IMR-90 (cell line): ENCODE measurements around the gene LRP1B. TPM values are rescaled to one million over a fixed set of nuclear protein-coding genes. Genes with fewer than 3 reads are reported as not detected.

Experiments
- ATAC-seq: fragments of 200-7000 bp; cut with Tn5 transposase; 2 replicates; pipeline ENCODE4 v1.9.1; 2020; ENCODE audit warnings: low read depth, mild to moderate bottlenecking, moderate library complexity
- BruUV-seq: library from RNA; stranded (reverse); fragments of 400-500 nt; replicated peaks from 2 replicates; lab custom pipeline; 2021; lab: Mats Ljungman, UMichigan
- CTCF ChIA-PET: fragments of 300-600 bp; formaldehyde crosslinking; extraction: SDS; loops from one replicate; lab custom pipeline; 2021; ENCODE audit warnings: antibody characterized with exemption; lab: Yijun Ruan, JAX
- POLR2A ChIA-PET: fragments of 300-600 bp; sonication (Branson Sonifier 250); formaldehyde crosslinking; loops from one replicate; lab custom pipeline; 2022; ENCODE audit warnings: antibody characterized with exemption; ENCODE audit not compliant: unreplicated experiment; lab: Charles Lee
- DNase-seq: peaks from one replicate; pipeline ENCODE4 v3.0.0; 2013
- H2AFZ ChIP-seq: replicated peaks from 2 replicates; pipeline ENCODE3; 2013; ENCODE audit warnings: low read length, mild to moderate bottlenecking; ENCODE audit not compliant: poor library complexity
- H2AK5ac ChIP-seq: 2 replicates; pipeline ENCODE4 v1.6.1; 2013; ENCODE audit warnings: low read depth, low read length, inconsistent platforms
- H2AK9ac ChIP-seq: replicated peaks from 2 replicates; pipeline ENCODE3; 2013; ENCODE audit warnings: mild to moderate bottlenecking, low read depth, low read length, moderate library complexity; ENCODE audit not compliant: poor library complexity
- H2BK120ac ChIP-seq: 2 replicates; pipeline ENCODE4 v1.6.1; 2013; ENCODE audit warnings: low read depth, low read length, inconsistent platforms
- H2BK15ac ChIP-seq: 3 replicates; pipeline ENCODE4 v1.6.1; 2013; ENCODE audit warnings: low read depth, low read length, inconsistent platforms
- H2BK20ac ChIP-seq: 2 replicates; pipeline ENCODE4 v1.6.1; 2013; ENCODE audit warnings: low read depth, mild to moderate bottlenecking, inconsistent platforms, low read length, moderate library complexity
- H2BK5ac ChIP-seq: 2 replicates; pipeline ENCODE4 v1.6.1; 2013; ENCODE audit warnings: mild to moderate bottlenecking, low read depth, low read length, inconsistent platforms; ENCODE audit not compliant: poor library complexity, severe bottlenecking
- H3K14ac ChIP-seq: replicated peaks from 2 replicates; pipeline ENCODE4 v1.6.1; 2013; ENCODE audit warnings: low read depth, low read length, inconsistent platforms
- H3K18ac ChIP-seq: 2 replicates; pipeline ENCODE4 v1.6.1; 2013; ENCODE audit warnings: low read depth, low read length, control low read depth
- H3K23ac ChIP-seq: 2 replicates; pipeline ENCODE4 v1.6.1; 2013; ENCODE audit warnings: low read depth, low read length, inconsistent platforms
- H3K27ac ChIP-seq: 2 replicates; pipeline ENCODE4 v1.5.1; 2013; ENCODE audit warnings: mild to moderate bottlenecking, control low read depth, low read length; ENCODE audit not compliant: insufficient read depth
- H3K27me3 ChIP-seq: 2 replicates; pipeline ENCODE4 v1.6.1; 2013; ENCODE audit warnings: low read length; ENCODE audit not compliant: control insufficient read depth, insufficient read depth
- H3K36me3 ChIP-seq: 2 replicates; pipeline ENCODE4 v1.6.1; 2013; ENCODE audit warnings: low read length, mixed read lengths; ENCODE audit not compliant: control insufficient read depth, insufficient read depth
- H3K4ac ChIP-seq: 2 replicates; pipeline ENCODE4 v1.6.1; 2013; ENCODE audit warnings: low read depth, low read length, inconsistent platforms
- H3K4me1 ChIP-seq: 2 replicates; pipeline ENCODE4 v1.6.1; 2013; ENCODE audit warnings: low read length, mixed read lengths; ENCODE audit not compliant: control insufficient read depth, insufficient read depth
- H3K4me2 ChIP-seq: 2 replicates; pipeline ENCODE4 v1.6.1; 2013; ENCODE audit warnings: low read depth, mild to moderate bottlenecking, control low read depth, low read length, moderate library complexity
- H3K4me3 ChIP-seq: 2 replicates; pipeline ENCODE4 v1.5.1; 2013; ENCODE audit warnings: low read depth, mild to moderate bottlenecking, control low read depth, low read length, moderate library complexity; ENCODE audit not compliant: insufficient read depth
- H3K56ac ChIP-seq: 2 replicates; pipeline ENCODE4 v1.6.1; 2013; ENCODE audit warnings: low read length, inconsistent platforms; ENCODE audit not compliant: insufficient read depth; ENCODE audit errors: extremely low read depth
- H3K79me1 ChIP-seq, 2 experiments: 2 replicates each; pipeline ENCODE4 v1.6.1; 2013; ENCODE audit warnings: low read length in 2 of 2, inconsistent platforms in 1 of 2, low read depth in 1 of 2
- H3K9ac ChIP-seq: 2 replicates; pipeline ENCODE4 v1.6.1; 2013; ENCODE audit warnings: low read depth, low read length, control low read depth
- H3K9me1 ChIP-seq: 2 replicates; pipeline ENCODE4 v1.6.1; 2013; ENCODE audit warnings: low read length, inconsistent platforms; ENCODE audit not compliant: insufficient read depth
- H3K9me3 ChIP-seq: 2 replicates; pipeline ENCODE4 v1.6.1; 2013; ENCODE audit warnings: low read length; ENCODE audit not compliant: control insufficient read depth, insufficient read depth
- H4K20me1 ChIP-seq: 2 replicates; pipeline ENCODE4 v1.6.1; 2013; ENCODE audit warnings: low read length, inconsistent platforms; ENCODE audit not compliant: insufficient read depth
- H4K5ac ChIP-seq: 2 replicates; pipeline ENCODE4 v1.6.1; 2013; ENCODE audit warnings: mild to moderate bottlenecking, low read depth, low read length, control low read depth
- H4K8ac ChIP-seq, 2 experiments: 2 replicates each; pipeline ENCODE4 v1.6.1; 2013; ENCODE audit warnings: low read depth in 2 of 2, low read length in 2 of 2, control low read depth in 1 of 2, inconsistent platforms in 1 of 2
- H4K91ac ChIP-seq: 2 replicates; pipeline ENCODE4 v1.6.1; 2013; ENCODE audit warnings: low read depth, low read length, inconsistent platforms; ENCODE audit not compliant: insufficient read depth
- MAFK ChIP-seq: IDR thresholded peaks from 2 replicates; pipeline ENCODE4 v1.6.1; 2012; ENCODE audit warnings: low read depth, low read length, improper control_type of control experiment
- MXI1 ChIP-seq: IDR thresholded peaks from 2 replicates; pipeline ENCODE4 v1.6.1; 2012; ENCODE audit warnings: low read depth, mild to moderate bottlenecking, low read length, moderate library complexity, borderline replicate concordance
- RFX5 ChIP-seq: IDR thresholded peaks from 2 replicates; pipeline ENCODE4 v1.8.0; 2012; ENCODE audit warnings: low read depth, mild to moderate bottlenecking, low read length, moderate library complexity
- WGBS, 2 experiments: methylation state at CpG; one replicate each; pipeline versions ENCODE4 v1.1.5 to v1.1.7; 2013; ENCODE audit warnings: missing lambda C conversion rate in 2 of 2; ENCODE audit not compliant: insufficient read length in 1 of 2; ENCODE audit errors: extremely low coverage in 2 of 2; 5-methylcytosine and 5-hydroxymethylcytosine counted together
- dilution Hi-C: fragments of 300-500 bp; cut with HindIII; formaldehyde crosslinking; loops from one replicate; pipeline ENCODE4 v1.14.3; 2018; ENCODE audit warnings: low sequenced_read_pairs; ENCODE audit not compliant: unreplicated experiment
- in situ Hi-C: fragments of 300-500 bp; cut with MboI; formaldehyde crosslinking; loops from 3 replicates; pipeline ENCODE4 v1.14.3; 2019; ENCODE audit warnings: low sequenced_read_pairs, inconsistent platforms, mixed read lengths
- intact Hi-C: fragments of 100-400 bp; cut with micrococcal nuclease; formaldehyde crosslinking; loops from 2 replicates; pipeline ENCODE4 v1.10.0; 2022
- polyA plus RNA-seq, 3 experiments: library from polyadenylated mRNA; depleted of rRNA; stranded (reverse); fragments of >200 nt; gene quantifications; 2 replicates each; pipeline ENCODE4 v1.2.3, GENCODE V29; 2012; ENCODE audit warnings: low replicate concordance in 1 of 3
- total RNA-seq: library from RNA; depleted of rRNA; stranded (reverse); fragments of >200 nt; gene quantifications from 2 replicates; pipeline ENCODE4 v1.2.3, GENCODE V29; 2012
- TF ChIP-seq, protein P1 (sequence below): conservative IDR thresholded peaks from 2 replicates; pipeline ENCODE4 v1.5.1; 2012; ENCODE audit warnings: mild to moderate bottlenecking, low read depth, low read length, improper control_type of control experiment

Gene LRP1B
- total and polyA plus RNA-seq, 2 of the 4 experiments (the other 2 are of a cell fraction): under 0.01 to 0.02 TPM

DNA sequence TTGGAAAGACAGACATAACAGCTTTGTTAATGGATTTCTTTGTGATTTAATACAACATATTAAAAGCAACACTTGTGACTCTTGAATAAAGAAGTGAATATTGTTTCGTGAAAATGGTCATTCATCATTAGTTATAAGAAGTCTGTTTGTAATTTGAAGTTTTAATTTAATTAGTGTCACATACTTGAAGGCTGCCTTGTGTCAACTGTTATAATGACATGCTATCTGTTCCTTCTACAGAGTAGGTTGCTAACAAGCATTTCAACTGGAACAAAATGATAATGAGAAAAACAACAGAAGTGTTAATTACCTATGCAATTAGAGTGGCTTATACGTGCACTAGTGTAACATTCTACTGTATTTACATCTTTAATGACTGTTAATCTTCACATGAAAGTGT lies 624.7 kb downstream of the LRP1B start:
- H2BK20ac ChIP-seq: no peak overlapping the region
- CTCF ChIA-PET: no interaction called here
- WGBS, 2 experiments: no CpG with 5 or more reads among the region's 2 CpGs
- POLR2A ChIA-PET: no interaction called here
- no peak overlapping the region for H3K14ac ChIP-seq
- H4K20me1 ChIP-seq: no peaks in the 10 kb centered on the region
- DNase-seq: no peak
- no peak overlapping the region for H3K4ac ChIP-seq
- no peak for ATAC-seq
- peaks cover 2% of the 10 kb centered on the region; the same call in 1 of the 2 replicates for H3K4me1 ChIP-seq
- H4K8ac ChIP-seq: no peak overlapping the region
- H2AFZ ChIP-seq: no peak overlapping the region
- no peaks in the 10 kb centered on the region for H3K36me3 ChIP-seq
- no peak overlapping the region for H3K27ac ChIP-seq
- H2AK9ac ChIP-seq: no peak overlapping the region
- no peak overlapping the region for H2BK120ac ChIP-seq
- H3K23ac ChIP-seq: no peak overlapping the region
- H3K79me1 ChIP-seq: no peaks in the 10 kb centered on the region
- dilution Hi-C loops: no loop called here
- H3K9me3 ChIP-seq: no peaks in the 10 kb centered on the region
- in situ Hi-C loops: no loop called here
- H2BK5ac ChIP-seq: no peak overlapping the region
- intact Hi-C loops: no loop called here
- no peak overlapping the region for H3K4me2 ChIP-seq
- H4K91ac ChIP-seq: no peak overlapping the region
- H3K9me1 ChIP-seq: no peaks in the 10 kb centered on the region
- H4K5ac ChIP-seq: no peak overlapping the region
- TF ChIP-seq MXI1: no peak
- TF ChIP-seq, protein P1, sequence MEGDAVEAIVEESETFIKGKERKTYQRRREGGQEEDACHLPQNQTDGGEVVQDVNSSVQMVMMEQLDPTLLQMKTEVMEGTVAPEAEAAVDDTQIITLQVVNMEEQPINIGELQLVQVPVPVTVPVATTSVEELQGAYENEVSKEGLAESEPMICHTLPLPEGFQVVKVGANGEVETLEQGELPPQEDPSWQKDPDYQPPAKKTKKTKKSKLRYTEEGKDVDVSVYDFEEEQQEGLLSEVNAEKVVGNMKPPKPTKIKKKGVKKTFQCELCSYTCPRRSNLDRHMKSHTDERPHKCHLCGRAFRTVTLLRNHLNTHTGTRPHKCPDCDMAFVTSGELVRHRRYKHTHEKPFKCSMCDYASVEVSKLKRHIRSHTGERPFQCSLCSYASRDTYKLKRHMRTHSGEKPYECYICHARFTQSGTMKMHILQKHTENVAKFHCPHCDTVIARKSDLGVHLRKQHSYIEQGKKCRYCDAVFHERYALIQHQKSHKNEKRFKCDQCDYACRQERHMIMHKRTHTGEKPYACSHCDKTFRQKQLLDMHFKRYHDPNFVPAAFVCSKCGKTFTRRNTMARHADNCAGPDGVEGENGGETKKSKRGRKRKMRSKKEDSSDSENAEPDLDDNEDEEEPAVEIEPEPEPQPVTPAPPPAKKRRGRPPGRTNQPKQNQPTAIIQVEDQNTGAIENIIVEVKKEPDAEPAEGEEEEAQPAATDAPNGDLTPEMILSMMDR: no peak
- no peak for TF ChIP-seq RFX5
- TF ChIP-seq MAFK: no peak
- H3K9ac ChIP-seq: no peak overlapping the region
- no peaks in the 10 kb centered on the region for H3K27me3 ChIP-seq
- no peak overlapping the region for H3K4me3 ChIP-seq
- H2BK15ac ChIP-seq: no peak overlapping the region
- H3K18ac ChIP-seq: no peak overlapping the region
- BruUV-seq: no TSS peak
- H3K56ac ChIP-seq: no peak overlapping the region
- H2AK5ac ChIP-seq: no peak overlapping the region
